ENCODE results near the gene EML6. TPM values are rescaled to one million over a fixed set of nuclear protein-coding genes. Genes with fewer than 3 reads are reported as not detected.

Gene EML6
- total and polyA plus RNA-seq, 2 of the 13 experiments (the other 11 are each of a cell fraction or from before 2014, with no cell fraction given) = 17.2 to 32.4 TPM

DNA sequence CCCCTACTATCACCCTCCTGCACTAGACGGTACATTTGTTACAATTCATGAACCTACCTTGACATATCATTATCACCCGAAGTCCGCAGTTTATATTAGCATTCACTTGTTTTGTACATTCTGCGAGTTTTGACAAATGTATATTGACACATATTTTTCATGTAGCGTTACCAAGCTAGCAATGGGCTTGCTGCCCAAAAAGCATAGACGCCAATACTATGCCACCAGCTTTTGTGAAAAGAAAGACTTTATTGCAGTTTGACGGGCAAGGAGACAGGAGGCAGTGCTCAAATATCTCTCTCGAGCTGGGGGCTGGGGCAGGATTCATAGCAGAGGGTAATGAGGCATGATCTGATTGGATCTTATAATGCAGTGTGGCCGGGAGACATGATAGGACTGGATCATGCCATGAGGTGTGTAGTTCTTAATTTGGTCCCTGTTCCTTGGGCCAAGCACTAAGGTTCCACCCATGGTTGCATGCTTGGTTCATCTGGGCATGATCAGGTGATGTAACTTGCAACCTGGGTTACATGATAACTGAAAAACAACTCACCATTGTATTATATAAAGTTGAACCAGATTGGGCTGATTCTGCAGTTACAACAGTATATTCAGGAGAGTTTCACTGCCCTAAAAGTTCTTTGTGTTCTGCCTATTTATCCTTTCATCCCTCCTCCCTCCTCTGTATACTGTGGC is 164.5 kb downstream of the EML6 start:
- Histone ChIP-seq H3K79me2 (ENCODE audit: insufficient read depth, low read length) (no peaks in the 10 kb centered on the region), H3K9me3 (ENCODE audit: low read length) (no peaks in the 10 kb centered on the region), H3K4me3 (replicated peaks in 1 of 3; ENCODE audit: insufficient read depth in 1 of 3, low read depth in 2 of 3, low read length in 3 of 3) (no peak overlapping the region), H3K4me1 (ENCODE audit: insufficient read depth, low read length) (peaks cover 12% of the 10 kb centered on the region), H3K27ac (ENCODE audit: extremely low read length, insufficient read depth, low read length) (no peak overlapping the region), H4K20me1 (ENCODE audit: insufficient read depth, low read length) (no peaks in the 10 kb centered on the region), H3K4me2 (ENCODE audit: low read depth, low read length) (no peak overlapping the region), H3K36me3 (replicated peaks in 1 of 2; ENCODE audit: control insufficient read depth in 1 of 2, insufficient read depth in 2 of 2, low read length in 2 of 2) (peaks cover 0 to 1% of the 10 kb centered on the region in 2 experiments; a peak in 1 of 5 replicates), H2AFZ (ENCODE audit: low read length) (no peak overlapping the region), H3K27me3 (ENCODE audit: control insufficient read depth in 1 of 2, insufficient read depth in 2 of 2, low read length in 2 of 2) (no peaks in the 10 kb centered on the region), H3K9ac (ENCODE audit: insufficient read depth, low read depth, low read length) (no peak overlapping the region)
- ChIA-PET POLR2A (no interaction called here), CTCF (ENCODE audit: low intra/inter-chr PET ratio, low total read pairs) (no interaction called here)
- TF ChIP-seq ZNF629 (CRISPR knock-in tag; conservative IDR thresholded peaks at IDR 0.05) = no peak
- TF ChIP-seq, protein P1, sequence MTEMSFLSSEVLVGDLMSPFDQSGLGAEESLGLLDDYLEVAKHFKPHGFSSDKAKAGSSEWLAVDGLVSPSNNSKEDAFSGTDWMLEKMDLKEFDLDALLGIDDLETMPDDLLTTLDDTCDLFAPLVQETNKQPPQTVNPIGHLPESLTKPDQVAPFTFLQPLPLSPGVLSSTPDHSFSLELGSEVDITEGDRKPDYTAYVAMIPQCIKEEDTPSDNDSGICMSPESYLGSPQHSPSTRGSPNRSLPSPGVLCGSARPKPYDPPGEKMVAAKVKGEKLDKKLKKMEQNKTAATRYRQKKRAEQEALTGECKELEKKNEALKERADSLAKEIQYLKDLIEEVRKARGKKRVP (CRISPR knock-in tag; IDR thresholded peaks at IDR 0.05) = peak in 1 of 2 experiments; percentile 72; a peak in 2 of 4 replicates
- no peak for TF ChIP-seq MAFF (IDR thresholded peaks at IDR 0.05; ENCODE audit: low read depth, low read length)
- no peak for TF ChIP-seq RFX3 (CRISPR knock-in tag; IDR thresholded peaks at IDR 0.05)
- BruUV-seq (replicated peaks) = no TSS peak
- in situ Hi-C loops (cut with HindIII; ENCODE audit: extremely low pct_ligation_motif_present, low pct_unique_long_range_greater_than_20kb) = no loop called here
- DNase-seq (ENCODE audit: low spot score) (no peak), ATAC-seq (no peak), FAIRE-seq (no peak)
- 85% methylated on average over 9 of the region's 9 CpGs for WGBS (ENCODE audit: low lambda C conversion rate)
- intact Hi-C loops (cut with micrococcal nuclease; ENCODE audit: unreplicated experiment) = no loop called here

DNA sequence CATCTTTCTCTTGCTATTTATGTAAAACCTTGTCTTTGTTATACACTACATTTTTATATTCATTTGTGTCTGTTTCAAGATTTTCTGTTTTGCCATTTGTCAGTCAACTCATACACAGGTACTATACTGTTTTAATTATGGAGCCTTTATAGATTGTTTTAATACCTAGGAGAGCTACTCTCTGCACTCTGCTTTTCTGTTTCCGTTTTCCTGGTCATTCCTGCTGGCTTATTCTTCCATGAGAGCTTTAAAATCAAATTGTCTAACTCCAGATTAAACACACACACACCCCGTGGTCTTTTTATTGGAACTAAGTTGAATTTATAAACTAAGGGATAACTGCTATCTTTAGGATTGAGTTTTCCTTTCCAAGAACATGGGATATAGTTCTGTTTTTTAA is 165.6 kb downstream of the EML6 start:
- ChIA-PET POLR2A (no interaction called here), CTCF (ENCODE audit: low intra/inter-chr PET ratio, low total read pairs) (no interaction called here)
- Histone ChIP-seq H3K4me3 (replicated peaks in 1 of 3; ENCODE audit: insufficient read depth in 1 of 3, low read depth in 2 of 3, low read length in 3 of 3) (no peak overlapping the region), H2AFZ (ENCODE audit: low read length) (no peak overlapping the region), H3K4me1 (ENCODE audit: insufficient read depth, low read length) (peaks cover 2% of the 10 kb centered on the region), H3K4me2 (ENCODE audit: low read depth, low read length) (no peak overlapping the region), H4K20me1 (ENCODE audit: insufficient read depth, low read length) (no peaks in the 10 kb centered on the region), H3K36me3 (replicated peaks in 1 of 2; ENCODE audit: control insufficient read depth in 1 of 2, insufficient read depth in 2 of 2, low read length in 2 of 2) (peaks cover 0 to 1% of the 10 kb centered on the region in 2 experiments; a peak in 1 of 5 replicates), H3K27me3 (ENCODE audit: control insufficient read depth in 1 of 2, insufficient read depth in 2 of 2, low read length in 2 of 2) (no peaks in the 10 kb centered on the region), H3K27ac (ENCODE audit: extremely low read length, insufficient read depth, low read length) (no peak overlapping the region), H3K79me2 (ENCODE audit: insufficient read depth, low read length) (no peaks in the 10 kb centered on the region), H3K9ac (ENCODE audit: insufficient read depth, low read depth, low read length) (no peak overlapping the region), H3K9me3 (ENCODE audit: low read length) (no peaks in the 10 kb centered on the region)
- ATAC-seq (no peak), DNase-seq (ENCODE audit: low spot score) (no peak), FAIRE-seq (no peak)
- in situ Hi-C loops (cut with HindIII; ENCODE audit: extremely low pct_ligation_motif_present, low pct_unique_long_range_greater_than_20kb) = no loop called here
- WGBS (ENCODE audit: low lambda C conversion rate) = 82% methylated on average over 2 of the region's 2 CpGs
- intact Hi-C loops (cut with micrococcal nuclease; ENCODE audit: unreplicated experiment) = no loop called here
- no TSS peak for BruUV-seq (replicated peaks)
- TF ChIP-seq TIGD3 (CRISPR knock-in tag; IDR thresholded peaks at IDR 0.05; ENCODE audit: borderline replicate concordance) (no peak), ZZZ3 (CRISPR knock-in tag; IDR thresholded peaks at IDR 0.05; ENCODE audit: borderline replicate concordance) (no peak), CREBL2 (CRISPR knock-in tag; IDR thresholded peaks at IDR 0.05; ENCODE audit: borderline replicate concordance) (no peak), SIX4 (CRISPR knock-in tag; IDR thresholded peaks at IDR 0.05) (no peak), IKZF4 (CRISPR knock-in tag; IDR thresholded peaks at IDR 0.05; ENCODE audit: borderline replicate concordance, low read depth, not compliant biosample characterization) (no peak), ZNF296 (CRISPR knock-in tag; conservative IDR thresholded peaks at IDR 0.05) (no peak), HINFP (CRISPR knock-in tag; IDR thresholded peaks at IDR 0.05; ENCODE audit: low read depth) (no peak), ZSCAN30 (CRISPR knock-in tag; IDR thresholded peaks at IDR 0.05) (no peak)
